Stomach (tissue), 9 donors: ENCODE measurements around the gene B4GALT3. TPM values are rescaled to one million over a fixed set of nuclear protein-coding genes. Genes with fewer than 3 reads are reported as not detected.
A peak's percentile ranks its signal among the peaks of the same experiment; 100 is the strongest.

Source experiments
- DNase-seq, 2 donors: peaks; one replicate each; pipeline versions ENCODE4 v3.0.0 to v3.0.0-alpha.2; 2013 to 2019
- H3K27ac ChIP-seq, 5 donors: fragments of 200-600 bp in 4 of 5; sonication (generic) in 4 of 5; one replicate each; pipeline ENCODE4 v1.5.1; 2013 to 2019; ENCODE audit warnings: mild to moderate bottlenecking in 1 of 5, moderate library complexity in 1 of 5
- H3K27me3 ChIP-seq, 3 donors: fragments of 200-600 bp; sonication (generic); one replicate each; pipeline ENCODE4 v1.5.1; 2017 to 2019; ENCODE audit warnings: mixed run types in 1 of 3
- H3K36me3 ChIP-seq, 4 donors: fragments of 200-600 bp; sonication (generic); 1 replicate in 3 of 4; 2 replicates in 1 of 4; pipeline ENCODE4 v1.5.1; 2016 to 2019
- H3K4me1 ChIP-seq, 4 donors: fragments of 200-600 bp; sonication (generic); one replicate each; pipeline ENCODE4 v1.5.1; 2016 to 2019
- H3K4me3 ChIP-seq, 4 donors: fragments of 200-600 bp; sonication (generic) in 3 of 4; one replicate each; pipeline ENCODE4 v1.5.1; 2016 to 2019; ENCODE audit warnings: mild to moderate bottlenecking in 1 of 4
- H3K9me3 ChIP-seq, 4 donors: fragments of 200-600 bp; sonication (generic); one replicate each; pipeline ENCODE4 v1.5.1; 2016 to 2019
- CTCF ChIP-seq, 7 experiments: fragments of 450-650 bp in 4 of 7; fragments of 200-600 bp in 3 of 7; sonication (generic) in 3 of 7; IDR thresholded peaks; one replicate each; pipeline ENCODE4 v1.5.1; 2016 to 2019; ENCODE audit warnings: antibody characterized with exemption in 7 of 7, control low read depth in 2 of 7, mild to moderate bottlenecking in 1 of 7
- EP300 ChIP-seq: sonication (generic); formaldehyde crosslinking; IDR thresholded peaks from one replicate; pipeline ENCODE4 v1.6.1; 2017; ENCODE audit warnings: antibody characterized with exemption
- POLR2A ChIP-seq, 4 donors: fragments of 450-650 bp; IDR thresholded peaks; one replicate each; pipeline ENCODE4 v1.6.1; 2016; ENCODE audit warnings: antibody characterized with exemption in 4 of 4, control low read depth in 2 of 4, mild to moderate bottlenecking in 1 of 4, moderate library complexity in 1 of 4
- POLR2AphosphoS5 ChIP-seq, 3 donors: sonication (generic); formaldehyde crosslinking; IDR thresholded peaks; one replicate each; pipeline ENCODE4 v1.6.1; 2016; ENCODE audit warnings: antibody characterized with exemption in 3 of 3
- WGBS, 5 donors: extraction: QIAGEN DNeasy Blood & Tissue Kit in 3 of 5; methylation state at CpG; one replicate each; pipeline versions ENCODE4 v1.1.5 to v1.1.7; 2013 to 2018; 5-methylcytosine and 5-hydroxymethylcytosine counted together
- intact Hi-C: fragments of 100-400 bp; cut with DNase I; formaldehyde crosslinking; loops from one replicate; pipeline ENCODE4 v1.15.1; 2023; ENCODE audit warnings: low total_unique reads
- polyA plus RNA-seq, 3 donors: library from polyadenylated mRNA; stranded (reverse); fragments of 200-250 nt; gene quantifications; one replicate each; pipeline ENCODE4 v1.2.3, GENCODE V29; 2013
- total RNA-seq, 5 donors: library from RNA; depleted of rRNA; stranded (reverse); fragments of >200 nt; gene quantifications; one replicate each; pipeline versions ENCODE4 v1.1.0 to v1.2.3, GENCODE V29; 2014 to 2016
- donor health status: healthy with polysubstance abuse.
- donor health status: Bipolar disorder and iron deficiency.
- donor health status: healthy.

The B4GALT3 gene
- total and polyA plus RNA-seq, 8 donors: 12.2 to 25.8 (median 17.5) TPM

- intact Hi-C loops: no loop called here
- H3K27me3 ChIP-seq: no peaks in the 10 kb centered on the region
- H3K27ac ChIP-seq: peak overlapping the region; percentile 3 to 85 (median 55)
- peaks cover 0 to 3% (median 1%) of the 10 kb centered on the region in 4 donors for H3K36me3 ChIP-seq
- H3K4me3 ChIP-seq: no peak overlapping the region
- WGBS, 5 donors: 35 to 50% (median 40%) methylated on average over 2 of the region's 2 CpGs
- no peaks in the 10 kb centered on the region for H3K9me3 ChIP-seq
- H3K4me1 ChIP-seq: peaks cover 0 to 36% (median 7%) of the 10 kb centered on the region in 4 donors
- no peak for DNase-seq
- TF ChIP-seq POLR2A (IDR thresholded peaks at IDR 0.05) (no peak), EP300 (no peak), POLR2AphosphoS5 (IDR thresholded peaks at IDR 0.05) (no peak), CTCF (IDR thresholded peaks at IDR 0.05) (no peak)
Measured at GRCh38 chr1:161185732-161186311, 8.5 kb upstream of the B4GALT3 start.

GRCh38 chr1:161185282-161185682 lies 8.0 kb upstream of the B4GALT3 start:
- H3K36me3 ChIP-seq: no peaks in the 10 kb centered on the region
- peaks cover 0 to 36% (median 7%) of the 10 kb centered on the region in 4 donors for H3K4me1 ChIP-seq
- intact Hi-C loops: no loop called here
- TF ChIP-seq POLR2A (IDR thresholded peaks at IDR 0.05) (no peak), POLR2AphosphoS5 (IDR thresholded peaks at IDR 0.05) (peak in 1 of 3 donors; percentile 8)
- no peaks in the 10 kb centered on the region for H3K27me3 ChIP-seq
- peak; percentile 58 to 89 for DNase-seq
- no peaks in the 10 kb centered on the region for H3K9me3 ChIP-seq
- H3K4me3 ChIP-seq: no peak overlapping the region
- H3K27ac ChIP-seq: peak overlapping the region in 4 of 5 donors; percentile 54 to 85 (median 67)
- 18 to 26% (median 20%) methylated on average over 3 of the region's 3 CpGs for WGBS, 5 donors

GRCh38 chr1:161182214-161182613 lies 4.9 kb upstream of the B4GALT3 start:
- Histone ChIP-seq H3K9me3 (no peaks in the 10 kb centered on the region), H3K36me3 (no peaks in the 10 kb centered on the region), H3K4me3 (no peak overlapping the region), H3K4me1 (peaks cover 8 to 46% (median 16%) of the 10 kb centered on the region in 4 donors), H3K27me3 (no peaks in the 10 kb centered on the region), H3K27ac (peak overlapping the region; percentile 33 to 66 (median 54))
- TF ChIP-seq POLR2AphosphoS5 (IDR thresholded peaks at IDR 0.05) (no peak), POLR2A (IDR thresholded peaks at IDR 0.05) (no peak), EP300 (no peak), CTCF (IDR thresholded peaks at IDR 0.05) (no peak)
- 75 to 92% (median 86%) methylated on average over 1 of the region's 1 CpG for WGBS, 5 donors
- intact Hi-C loops: no loop called here
- DNase-seq: no peak

GRCh38 chr1:161180639-161181038 lies 3.3 kb upstream of the B4GALT3 start:
- Histone ChIP-seq H3K9me3 (no peaks in the 10 kb centered on the region), H3K27ac (no peak overlapping the region), H3K4me3 (no peak overlapping the region), H3K4me1 (peaks cover 20 to 47% (median 28%) of the 10 kb centered on the region in 4 donors), H3K36me3 (peaks cover 3 to 4% (median 4%) of the 10 kb centered on the region in 4 donors), H3K27me3 (no peaks in the 10 kb centered on the region)
- intact Hi-C loops: no loop called here
- DNase-seq: no peak
- TF ChIP-seq CTCF (IDR thresholded peaks at IDR 0.05): peak in 1 of 7 experiments; percentile 6
- no peak for TF ChIP-seq EP300
- WGBS, 5 donors: 41 to 78% (median 75%) methylated on average over 1 of the region's 1 CpG

GRCh38 chr1:161179698-161180097 lies 2.4 kb upstream of the B4GALT3 start:
- no peak overlapping the region for H3K27ac ChIP-seq
- intact Hi-C loops: no loop called here
- 82 to 94% (median 91%) methylated on average over 3 of the region's 3 CpGs for WGBS, 5 donors

More at GRCh38 chr1:161179698-161180097, 2.4 kb upstream of the B4GALT3 start:
- no peak for DNase-seq
- H3K36me3 ChIP-seq: peaks cover 11 to 13% (median 13%) of the 10 kb centered on the region in 4 donors
- peaks cover 24 to 42% (median 29%) of the 10 kb centered on the region in 4 donors for H3K4me1 ChIP-seq
- H3K9me3 ChIP-seq: no peaks in the 10 kb centered on the region
- no peak overlapping the region for H3K4me3 ChIP-seq
- TF ChIP-seq POLR2A (IDR thresholded peaks at IDR 0.05): no peak
- no peak for TF ChIP-seq POLR2AphosphoS5 (IDR thresholded peaks at IDR 0.05)
- no peak for TF ChIP-seq CTCF (IDR thresholded peaks at IDR 0.05)
- TF ChIP-seq EP300: no peak
- no peaks in the 10 kb centered on the region for H3K27me3 ChIP-seq
